NT2/D1 (cell line): ENCODE data around the gene HNRNPC.
"Not testable (repeated sequence)": the region's sequence is repeated elsewhere in the genome, so short reads cannot be mapped to it uniquely, and the experiment has no call there.

Experiments used
- DNase-seq: peaks from one replicate; pipeline ENCODE4 v3.0.0-alpha.2; 2011; ENCODE audit warnings: low read depth, low spot score
- H3K27me3 ChIP-seq: 2 replicates; pipeline ENCODE4 v1.6.0; 2011; ENCODE audit warnings: mild to moderate bottlenecking; ENCODE audit not compliant: insufficient read length, insufficient read depth
- H3K36me3 ChIP-seq: 2 replicates; pipeline ENCODE4 v1.6.1; 2011; ENCODE audit warnings: mild to moderate bottlenecking, low read length, mixed read lengths; ENCODE audit not compliant: insufficient read depth, insufficient read length
- H3K4me1 ChIP-seq: 2 replicates; pipeline ENCODE4 v1.5.1; 2011; ENCODE audit not compliant: insufficient read depth, insufficient read length
- H3K4me3 ChIP-seq: 2 replicates; pipeline ENCODE4 v1.5.1; 2011; ENCODE audit warnings: low read depth; ENCODE audit not compliant: insufficient read length
- H3K9ac ChIP-seq: 2 replicates; pipeline ENCODE4 v1.6.0; 2011; ENCODE audit warnings: low read depth; ENCODE audit not compliant: insufficient read length
- H3K9me3 ChIP-seq: 2 replicates; pipeline ENCODE4 v1.5.1; 2011; ENCODE audit warnings: mild to moderate bottlenecking, low read length; ENCODE audit not compliant: insufficient read depth
- SUZ12 ChIP-seq: IDR thresholded peaks from 2 replicates; pipeline ENCODE4 v1.6.1; 2011; ENCODE audit not compliant: insufficient read length, insufficient read depth; ENCODE audit errors: extremely low read depth
- YY1 ChIP-seq: IDR thresholded peaks from 2 replicates; pipeline ENCODE4 v1.6.1; 2011; ENCODE audit not compliant: insufficient read length, insufficient read depth
- ZNF274 ChIP-seq: IDR thresholded peaks from 2 replicates; pipeline ENCODE4 v1.6.1; 2011; ENCODE audit warnings: mild to moderate bottlenecking, low read depth, low read length

HNRNPC gene

DNA sequence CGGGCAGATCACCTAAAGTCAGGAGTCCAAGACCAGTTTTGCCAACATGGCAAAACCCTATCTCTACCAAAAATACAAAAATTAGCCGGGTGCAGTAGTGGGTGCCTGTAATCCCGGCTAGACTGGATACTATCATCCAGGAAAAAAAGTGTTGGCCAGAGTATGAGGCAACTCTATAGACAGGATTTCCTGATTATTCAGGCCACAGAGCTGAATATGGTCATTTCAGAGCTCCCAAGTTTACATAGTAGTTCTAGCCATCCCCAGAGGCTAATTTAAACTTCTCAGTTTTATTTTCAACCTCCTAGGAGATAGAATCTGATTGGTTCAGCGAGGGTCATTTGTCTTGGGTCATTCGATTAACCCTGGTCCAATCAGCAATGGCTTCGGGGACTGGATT is 17.9 kb upstream of the HNRNPC start:
- DNase-seq, result no peak
- Histone ChIP-seq H3K27me3 (no peaks in the 10 kb centered on the region), H3K4me1 (no peaks in the 10 kb centered on the region), H3K9me3 (no peaks in the 10 kb centered on the region), H3K9ac (no peak overlapping the region), H3K36me3 (no peaks in the 10 kb centered on the region), H3K4me3 (no peak overlapping the region)
- TF ChIP-seq SUZ12 (no peak), YY1 (no peak), ZNF274 (no peak)

DNA sequence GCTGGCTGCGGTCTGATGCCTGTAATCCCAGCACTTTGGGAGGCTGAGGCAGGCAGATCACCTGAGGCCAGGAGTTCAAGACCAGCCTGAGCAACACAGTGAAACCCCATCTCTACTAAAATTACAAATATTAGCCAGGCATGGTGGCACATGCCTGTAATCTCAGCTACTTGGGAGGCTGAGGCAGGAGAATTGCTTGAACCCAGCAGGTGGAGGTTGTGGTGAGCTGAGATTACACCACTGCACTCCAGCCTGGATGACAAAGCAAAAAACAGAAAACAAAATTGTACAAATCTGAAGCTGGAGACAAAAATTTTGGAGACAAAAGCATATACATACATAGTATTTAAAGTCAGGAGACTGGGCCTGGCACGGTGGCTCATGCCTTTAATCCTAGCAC is 17.3 kb upstream of the HNRNPC start:
- H3K9ac ChIP-seq, DNase-seq: not testable (repeated sequence)

DNA sequence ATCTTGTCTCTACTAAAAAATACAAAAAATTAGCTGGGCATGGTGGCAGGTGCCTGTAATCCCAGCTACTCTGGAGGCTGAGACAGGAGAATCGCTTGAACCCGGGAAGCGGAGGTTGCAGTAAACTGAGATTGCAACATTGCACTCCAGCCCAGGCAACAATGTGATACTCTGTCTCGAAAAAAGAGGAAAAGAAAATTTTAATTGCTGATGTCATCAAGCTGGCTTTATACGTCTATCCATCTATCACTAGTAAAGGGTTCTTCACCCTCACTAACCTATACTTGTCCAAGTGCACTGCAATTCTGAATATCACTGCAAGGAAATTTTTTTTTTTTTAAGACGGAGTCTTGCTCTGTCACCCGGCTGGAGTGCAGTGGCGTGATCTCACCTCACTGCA is 12.7 kb upstream of the HNRNPC start:
- not testable (repeated sequence) for H3K4me1 ChIP-seq, H3K27me3 ChIP-seq, H3K4me3 ChIP-seq, DNase-seq, H3K9me3 ChIP-seq, H3K9ac ChIP-seq, H3K36me3 ChIP-seq

More for the DNA sequence above, 17.3 kb upstream of the HNRNPC start:
- H3K9me3 ChIP-seq, H3K4me1 ChIP-seq, H3K4me3 ChIP-seq, H3K27me3 ChIP-seq, H3K36me3 ChIP-seq: not testable (repeated sequence)

DNA sequence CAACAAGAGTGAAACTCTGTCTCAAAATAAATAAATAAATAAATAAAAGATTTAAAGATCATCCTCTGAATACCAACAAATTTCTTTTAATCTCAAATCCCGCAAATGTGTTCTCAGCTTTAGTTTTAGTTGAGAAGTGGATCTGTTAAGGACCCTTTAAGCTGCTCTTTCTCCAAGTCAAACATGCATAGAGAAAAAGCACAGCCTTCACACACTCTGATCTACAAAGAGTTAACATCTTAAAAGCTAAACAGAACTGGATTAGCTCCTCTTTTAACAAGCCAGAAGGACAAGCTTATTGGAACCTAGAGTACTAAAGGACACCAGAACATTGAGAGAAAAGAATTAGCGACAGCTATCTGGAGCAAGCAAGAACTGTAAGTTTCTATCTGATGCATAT is 10.5 kb upstream of the HNRNPC start, which contains the start of gene RPGRIP1:
TSS of gene RPGRIP1 (plus strand) at position 301 of the 400 bp plus-strand sequence. CDS start 7,894 bp downstream, outside the sequence.
- Histone ChIP-seq H3K36me3 (no peaks in the 10 kb centered on the region), H3K4me3 (no peak within 1 kb of the TSS), H3K9ac (no peak within 1 kb of the TSS), H3K4me1 (no peaks in the 10 kb centered on the region), H3K27me3 (no peaks in the 10 kb centered on the region), H3K9me3 (no peaks in the 10 kb centered on the region)
- no peak for DNase-seq
- TF ChIP-seq ZNF274 (no peak), YY1 (no peak), SUZ12 (no peak)

DNA sequence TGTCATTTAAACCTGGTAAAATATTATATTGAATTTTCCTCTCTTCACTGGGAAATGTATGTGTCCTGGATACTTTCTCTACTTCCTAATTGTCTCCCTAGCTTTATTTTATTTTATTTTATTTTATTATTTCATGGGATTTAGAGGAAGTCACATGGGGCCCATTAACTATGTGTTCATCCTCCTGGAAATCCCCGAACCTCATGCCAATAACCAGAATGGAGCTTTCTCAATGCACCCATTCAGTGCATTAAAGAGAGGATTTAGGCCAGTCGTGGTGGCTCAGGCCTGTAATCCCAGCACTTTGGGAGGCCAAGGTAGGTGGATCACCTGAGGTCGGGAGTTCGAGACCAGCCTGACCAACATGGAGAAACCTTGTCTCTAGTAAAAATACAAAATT is 9.4 kb upstream of the HNRNPC start:
- Histone ChIP-seq H3K36me3 (no peaks in the 10 kb centered on the region), H3K4me1 (no peaks in the 10 kb centered on the region), H3K27me3 (no peaks in the 10 kb centered on the region), H3K4me3 (no peak overlapping the region), H3K9me3 (no peaks in the 10 kb centered on the region), H3K9ac (no peak overlapping the region)
- DNase-seq, result no peak
- TF ChIP-seq SUZ12 (no peak), ZNF274 (no peak), YY1 (no peak)

DNA sequence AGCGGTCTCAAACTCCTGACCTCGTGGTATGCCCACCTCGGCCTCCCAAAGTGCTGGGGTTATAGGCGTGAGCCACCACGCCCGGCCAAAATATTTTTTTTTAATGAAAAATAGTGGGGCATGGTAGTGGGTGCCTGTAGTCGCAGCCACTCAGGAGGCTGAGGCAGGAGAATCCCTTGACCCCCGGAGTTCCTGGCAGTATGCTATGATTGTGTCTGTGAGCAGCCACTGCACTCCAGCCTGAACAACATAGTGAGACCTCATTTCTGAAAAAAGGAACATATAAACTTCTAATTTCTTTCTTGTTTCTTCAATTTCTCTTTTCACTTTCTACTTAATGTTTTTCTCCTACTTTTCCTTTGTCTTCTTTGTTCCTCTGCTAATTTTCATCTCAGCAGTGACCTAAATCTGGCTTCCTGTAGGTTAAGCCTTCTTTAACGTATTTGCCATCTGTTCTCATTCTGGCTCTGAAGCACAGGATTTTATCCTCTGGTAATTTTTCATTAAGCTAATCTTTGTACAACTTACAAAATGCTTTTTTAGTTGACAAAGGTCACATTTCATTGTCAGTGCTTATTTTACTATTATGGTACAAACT is 6.1 kb upstream of the HNRNPC start:
- TF ChIP-seq ZNF274, result no peak
- TF ChIP-seq SUZ12, result no peak
- TF ChIP-seq YY1, result no peak
- no peaks in the 10 kb centered on the region for H3K36me3 ChIP-seq
- no peaks in the 10 kb centered on the region for H3K27me3 ChIP-seq
- no peak for DNase-seq
- no peaks in the 10 kb centered on the region for H3K4me1 ChIP-seq
- H3K9ac ChIP-seq, result no peak overlapping the region
- H3K9me3 ChIP-seq, result no peaks in the 10 kb centered on the region
- no peak overlapping the region for H3K4me3 ChIP-seq

DNA sequence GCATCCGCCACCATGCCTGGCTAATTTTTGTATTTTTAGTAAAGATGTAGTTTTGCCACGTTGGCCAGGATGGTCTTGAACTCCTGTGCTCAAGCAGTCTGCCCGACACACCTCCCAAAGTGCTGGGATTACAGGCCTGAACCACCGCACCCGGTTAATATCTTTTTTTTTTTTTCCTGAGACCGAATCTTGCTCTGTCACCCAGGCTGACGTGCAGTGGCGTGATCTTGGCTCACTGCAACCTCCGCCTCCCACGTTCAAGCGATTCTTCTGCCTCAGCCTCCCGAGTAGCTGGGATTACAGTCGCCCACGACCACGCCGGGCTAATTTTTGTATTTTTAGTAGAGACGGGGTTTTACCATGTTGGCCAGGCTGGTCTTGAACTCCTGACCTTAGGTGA is 3.4 kb upstream of the HNRNPC start:
- not testable (repeated sequence) for H3K9ac ChIP-seq, H3K9me3 ChIP-seq, H3K4me3 ChIP-seq, H3K27me3 ChIP-seq, H3K4me1 ChIP-seq, DNase-seq
- peaks cover 13% of the 10 kb centered on the region for H3K36me3 ChIP-seq

DNA sequence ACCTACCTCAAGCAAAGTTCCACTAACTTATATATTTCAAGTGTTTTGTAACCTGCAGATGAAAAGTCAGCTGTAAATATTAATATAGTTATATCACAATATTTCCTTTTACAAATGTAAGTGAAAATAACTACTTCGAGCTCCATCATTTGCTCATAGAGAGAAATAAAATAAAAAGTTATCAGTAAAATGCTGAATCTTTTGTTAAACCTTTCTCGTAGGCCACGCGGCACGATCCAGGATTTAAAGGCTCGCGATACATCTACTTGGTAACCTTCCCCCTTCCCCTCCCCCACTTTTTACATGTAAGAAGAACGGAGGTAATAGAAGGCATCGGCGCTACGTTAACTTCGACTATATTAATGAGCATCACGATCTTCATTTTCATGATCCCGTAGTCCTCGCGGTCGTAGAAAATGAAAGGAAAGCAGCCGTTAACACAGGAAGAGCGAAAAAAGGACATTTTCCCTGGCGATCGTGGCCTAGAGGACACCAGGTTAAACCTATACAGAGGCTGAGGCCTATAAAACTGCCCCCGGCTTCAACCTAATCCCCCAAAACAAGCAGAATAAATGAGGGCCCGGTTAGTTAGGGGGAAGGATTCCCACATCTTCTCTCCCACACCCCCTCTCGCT is 508 bp downstream of the HNRNPC start:
- H3K9me3 ChIP-seq, result no peaks in the 10 kb centered on the region
- no peaks in the 10 kb centered on the region for H3K27me3 ChIP-seq
- TF ChIP-seq YY1, result no peak
- TF ChIP-seq ZNF274, result no peak
- TF ChIP-seq SUZ12, result no peak
- peak overlapping the region; percentile 98 for H3K9ac ChIP-seq
- peak overlapping the region; percentile 96 for H3K4me3 ChIP-seq
- no peaks in the 10 kb centered on the region for H3K4me1 ChIP-seq
- DNase-seq, result peak; percentile 42
- peaks cover 48% of the 10 kb centered on the region for H3K36me3 ChIP-seq
